Neuronal stem cell (in vitro differentiated cells): ENCODE data around the gene SULT1A2.

Source experiments
- DNase-seq: peaks from one replicate; pipeline ENCODE4 v3.0.0-alpha.2; 2013; ENCODE audit warnings: low spot score
- H2AFZ ChIP-seq: one replicate; pipeline ENCODE4 v1.6.1; 2013; ENCODE audit warnings: mild to moderate bottlenecking, low read length, inconsistent platforms
- H2AK5ac ChIP-seq: 2 replicates; pipeline ENCODE4 v1.6.1; 2013; ENCODE audit warnings: low read depth, mild to moderate bottlenecking, inconsistent platforms, low read length, moderate library complexity, mixed read lengths
- H2BK120ac ChIP-seq: 2 replicates; pipeline ENCODE4 v1.6.1; 2013; ENCODE audit warnings: low read depth, mild to moderate bottlenecking, inconsistent platforms, low read length, moderate library complexity, mixed read lengths
- H2BK12ac ChIP-seq: one replicate; pipeline ENCODE4 v1.6.1; 2013; ENCODE audit warnings: low read length, inconsistent platforms
- H2BK15ac ChIP-seq: 2 replicates; pipeline ENCODE4 v1.6.1; 2013; ENCODE audit warnings: mild to moderate bottlenecking, low read length, inconsistent platforms, mixed read lengths
- H2BK5ac ChIP-seq: one replicate; pipeline ENCODE4 v1.6.1; 2013; ENCODE audit warnings: inconsistent platforms, mild to moderate bottlenecking, low read length, moderate library complexity
- H3K14ac ChIP-seq: one replicate; pipeline ENCODE4 v1.6.1; 2013; ENCODE audit warnings: low read length, inconsistent platforms
- H3K18ac ChIP-seq: 2 replicates; pipeline ENCODE4 v1.6.1; 2013; ENCODE audit warnings: low read length, inconsistent platforms
- H3K23ac ChIP-seq: 2 replicates; pipeline ENCODE4 v1.6.1; 2013; ENCODE audit warnings: low read depth, mild to moderate bottlenecking, mixed read lengths, low read length, inconsistent platforms; ENCODE audit not compliant: poor library complexity
- H3K27ac ChIP-seq: replicated peaks from 3 replicates; pipeline ENCODE4 v1.5.1; 2013; ENCODE audit warnings: low read length, inconsistent platforms
- H3K27me3 ChIP-seq, 3 experiments: 2 replicates each; pipeline ENCODE4 v1.6.1; 2013; ENCODE audit warnings: low read length in 3 of 3, mild to moderate bottlenecking in 2 of 3, inconsistent platforms in 1 of 3, low read depth in 1 of 3, mixed read lengths in 1 of 3, moderate library complexity in 1 of 3; ENCODE audit not compliant: control insufficient read depth in 3 of 3, insufficient read depth in 3 of 3
- H3K36me3 ChIP-seq, 2 donors: replicated peaks in 1 of 2; 2 replicates each; pipeline ENCODE4 v1.6.1; 2013; ENCODE audit warnings: low read length in 2 of 2; ENCODE audit not compliant: control insufficient read depth in 2 of 2, insufficient read depth in 2 of 2
- H3K4ac ChIP-seq: 2 replicates; pipeline ENCODE4 v1.6.1; 2013; ENCODE audit warnings: inconsistent platforms, mild to moderate bottlenecking, low read length, moderate library complexity
- H3K4me1 ChIP-seq, 2 donors: 1 replicate in 1 of 2; 2 replicates in 1 of 2; pipeline ENCODE4 v1.6.1; 2013; ENCODE audit warnings: low read length in 2 of 2, low read depth in 1 of 2; ENCODE audit not compliant: control insufficient read depth in 2 of 2, insufficient read depth in 1 of 2
- H3K4me2 ChIP-seq: one replicate; pipeline ENCODE4 v1.6.1; 2013; ENCODE audit warnings: mild to moderate bottlenecking, low read length, inconsistent platforms; ENCODE audit not compliant: insufficient read depth, poor library complexity, severe bottlenecking
- H3K4me3 ChIP-seq, 2 donors: 2 replicates each; pipeline ENCODE4 v1.5.1; 2013; ENCODE audit warnings: low read length in 2 of 2, mild to moderate bottlenecking in 2 of 2, inconsistent platforms in 1 of 2, moderate library complexity in 1 of 2
- H3K79me1 ChIP-seq: one replicate; pipeline ENCODE4 v1.6.1; 2013; ENCODE audit warnings: low read depth, mild to moderate bottlenecking, inconsistent platforms, low read length, moderate library complexity
- H3K9ac ChIP-seq: one replicate; pipeline ENCODE4 v1.6.1; 2013; ENCODE audit warnings: mild to moderate bottlenecking, low read depth, low read length, inconsistent platforms; ENCODE audit not compliant: poor library complexity
- H3K9me3 ChIP-seq, 2 donors: replicated peaks in 1 of 2; 2 replicates each; pipeline versions ENCODE3 to v1.6.1; 2013; ENCODE audit warnings: low read length in 2 of 2, mild to moderate bottlenecking in 2 of 2, inconsistent platforms in 1 of 2, low read depth in 1 of 2, mixed read lengths in 1 of 2, moderate library complexity in 1 of 2; ENCODE audit not compliant: control insufficient read depth in 2 of 2, insufficient read depth in 1 of 2
- H4K8ac ChIP-seq: one replicate; pipeline ENCODE4 v1.6.1; 2013; ENCODE audit warnings: low read depth, mild to moderate bottlenecking, inconsistent platforms, low read length, moderate library complexity
- H4K91ac ChIP-seq: one replicate; pipeline ENCODE4 v1.6.1; 2013; ENCODE audit warnings: low read length, low read depth, mild to moderate bottlenecking, inconsistent platforms; ENCODE audit not compliant: poor library complexity
- WGBS, 2 donors: extraction: QIAGEN DNeasy Blood & Tissue Kit; methylation state at CpG; one replicate each; pipeline ENCODE4 v1.1.7; 2013; ENCODE audit warnings: missing lambda C conversion rate in 2 of 2, mixed read lengths in 1 of 2; ENCODE audit not compliant: insufficient read length in 2 of 2, insufficient replicate concordance in 1 of 2; ENCODE audit errors: extremely low coverage in 2 of 2; 5-methylcytosine and 5-hydroxymethylcytosine counted together

SULT1A2 gene

GRCh38 chr16:28558456-28558855, 38.4 kb downstream of the SULT1A2 start:
- no peak overlapping the region for H3K4ac ChIP-seq
- peaks cover 0 to 4% of the 10 kb centered on the region in 2 donors for H3K4me1 ChIP-seq
- H3K9me3 ChIP-seq: no peaks in the 10 kb centered on the region
- no peak overlapping the region for H2BK5ac ChIP-seq
- no CpG with 5 or more reads among the region's 3 CpGs for WGBS, 2 donors
- H4K8ac ChIP-seq: no peak overlapping the region
- H3K23ac ChIP-seq: no peak overlapping the region
- H2AFZ ChIP-seq: no peak overlapping the region
- H3K4me3 ChIP-seq: no peak overlapping the region
- no peak overlapping the region for H2BK15ac ChIP-seq
- H3K14ac ChIP-seq: no peak overlapping the region
- H2BK12ac ChIP-seq: no peak overlapping the region
- H3K27ac ChIP-seq: no peak overlapping the region
- H2AK5ac ChIP-seq: no peak overlapping the region
- H3K18ac ChIP-seq: no peak overlapping the region
- peaks cover 7% of the 10 kb centered on the region for H3K79me1 ChIP-seq
- no peak overlapping the region for H3K9ac ChIP-seq
- no peak overlapping the region for H2BK120ac ChIP-seq
- H3K36me3 ChIP-seq: peaks cover 0 to 29% of the 10 kb centered on the region in 2 donors
- DNase-seq: no peak
- H3K4me2 ChIP-seq: no peak overlapping the region
- no peak overlapping the region for H4K91ac ChIP-seq
- H3K27me3 ChIP-seq: no peaks in the 10 kb centered on the region

- Histone ChIP-seq H3K14ac (no peak overlapping the region), H4K8ac (no peak overlapping the region), H2BK15ac (no peak overlapping the region), H3K9ac (no peak overlapping the region), H2AFZ (no peak overlapping the region), H4K91ac (no peak overlapping the region), H3K27me3 (no peaks in the 10 kb centered on the region), H2BK120ac (no peak overlapping the region), H3K4ac (no peak overlapping the region), H3K18ac (no peak overlapping the region), H2AK5ac (no peak overlapping the region), H2BK5ac (no peak overlapping the region), H3K23ac (no peak overlapping the region), H2BK12ac (no peak overlapping the region), H3K4me2 (no peak overlapping the region), H3K79me1 (peaks cover 3% of the 10 kb centered on the region), H3K9me3 (no peaks in the 10 kb centered on the region), H3K4me1 (peaks cover 0 to 4% of the 10 kb centered on the region in 2 donors), H3K4me3 (no peak overlapping the region), H3K36me3 (peaks cover 0 to 29% of the 10 kb centered on the region in 2 donors), H3K27ac (no peak overlapping the region)
- no peak for DNase-seq
- no CpG with 5 or more reads among the region's 2 CpGs for WGBS, 2 donors
Measured at GRCh38 chr16:28556914-28557320, 39.9 kb downstream of the SULT1A2 start.

- Histone ChIP-seq H3K4me3 (no peak overlapping the region), H3K4me1 (peaks cover 0 to 4% of the 10 kb centered on the region in 2 donors), H3K9ac (no peak overlapping the region), H3K4me2 (no peak overlapping the region), H2BK12ac (no peak overlapping the region), H3K36me3 (peaks cover 0 to 29% of the 10 kb centered on the region in 2 donors), H4K91ac (no peak overlapping the region), H3K18ac (no peak overlapping the region), H2BK5ac (no peak overlapping the region), H3K23ac (no peak overlapping the region), H2AK5ac (no peak overlapping the region), H3K27ac (no peak overlapping the region), H3K79me1 (peaks cover 3% of the 10 kb centered on the region), H3K9me3 (no peaks in the 10 kb centered on the region), H2AFZ (no peak overlapping the region), H4K8ac (no peak overlapping the region), H3K14ac (no peak overlapping the region), H2BK120ac (no peak overlapping the region), H2BK15ac (no peak overlapping the region), H3K4ac (no peak overlapping the region), H3K27me3 (no peaks in the 10 kb centered on the region)
- no CpG with 5 or more reads among the region's 2 CpGs for WGBS, 2 donors
- DNase-seq: no peak
Measured at GRCh38 chr16:28555561-28555960, 41.3 kb downstream of the SULT1A2 start.

GRCh38 chr16:28554634-28555423, 42.0 kb downstream of the SULT1A2 start:
- peaks cover 0 to 4% of the 10 kb centered on the region in 2 donors for H3K4me1 ChIP-seq
- no peak overlapping the region for H3K9ac ChIP-seq
- no peak overlapping the region for H4K8ac ChIP-seq
- H2AFZ ChIP-seq: peak overlapping the region; percentile 62
- peaks cover 3% of the 10 kb centered on the region for H3K79me1 ChIP-seq
- H2BK5ac ChIP-seq: no peak overlapping the region
- H3K4me3 ChIP-seq: peak overlapping the region; percentile 33 to 58
- no peak overlapping the region for H3K18ac ChIP-seq
- no peak overlapping the region for H2AK5ac ChIP-seq
- no peaks in the 10 kb centered on the region for H3K9me3 ChIP-seq
- H3K23ac ChIP-seq: no peak overlapping the region
- H3K4ac ChIP-seq: no peak overlapping the region
- no peaks in the 10 kb centered on the region for H3K27me3 ChIP-seq
- no peak overlapping the region for H3K14ac ChIP-seq
- peak overlapping the region; percentile 58 for H3K4me2 ChIP-seq
- H2BK15ac ChIP-seq: no peak overlapping the region
- H2BK120ac ChIP-seq: no peak overlapping the region
- H3K36me3 ChIP-seq: peaks cover 0 to 29% of the 10 kb centered on the region in 2 donors
- DNase-seq: no peak
- no CpG with 5 or more reads among the region's 15 CpGs for WGBS, 2 donors
- no peak overlapping the region for H2BK12ac ChIP-seq
- H3K27ac ChIP-seq: no peak overlapping the region
- H4K91ac ChIP-seq: no peak overlapping the region
